Kidney epithelial cell (primary cell): Measurements from ENCODE around the gene OR52I2. TPM values are rescaled to one million over a fixed set of nuclear protein-coding genes. Genes with fewer than 3 reads are reported as not detected.

Source experiments
- DNase-seq: peaks from one replicate; pipeline ENCODE4 v3.0.0-alpha.2; 2010; ENCODE audit warnings: low read depth
- H3K27me3 ChIP-seq: 2 replicates; pipeline ENCODE4 v1.6.0; 2011; ENCODE audit warnings: low read length; ENCODE audit not compliant: control insufficient read depth, insufficient read depth
- H3K36me3 ChIP-seq: 2 replicates; pipeline ENCODE4 v1.5.1; 2011; ENCODE audit warnings: low read length; ENCODE audit not compliant: control insufficient read depth, insufficient read depth
- H3K4me3 ChIP-seq: 2 replicates; pipeline ENCODE4 v1.5.1; 2011; ENCODE audit warnings: low read depth, mild to moderate bottlenecking, control low read depth, low read length
- total RNA-seq: library from RNA; depleted of rRNA; stranded (reverse); fragments of >200 nt; gene quantifications from 2 replicates; pipeline ENCODE4 v1.2.3, GENCODE V29; 2015
- TF ChIP-seq, protein P1 (sequence below): IDR thresholded peaks from 2 replicates; pipeline ENCODE4 v1.5.1; 2011; ENCODE audit warnings: mild to moderate bottlenecking, moderate library complexity, low read length, control low read depth, inconsistent platforms; ENCODE audit not compliant: insufficient read depth, poor library complexity, severe bottlenecking

Gene OR52I2
- total RNA-seq: not detected in 2 replicates

DNA sequence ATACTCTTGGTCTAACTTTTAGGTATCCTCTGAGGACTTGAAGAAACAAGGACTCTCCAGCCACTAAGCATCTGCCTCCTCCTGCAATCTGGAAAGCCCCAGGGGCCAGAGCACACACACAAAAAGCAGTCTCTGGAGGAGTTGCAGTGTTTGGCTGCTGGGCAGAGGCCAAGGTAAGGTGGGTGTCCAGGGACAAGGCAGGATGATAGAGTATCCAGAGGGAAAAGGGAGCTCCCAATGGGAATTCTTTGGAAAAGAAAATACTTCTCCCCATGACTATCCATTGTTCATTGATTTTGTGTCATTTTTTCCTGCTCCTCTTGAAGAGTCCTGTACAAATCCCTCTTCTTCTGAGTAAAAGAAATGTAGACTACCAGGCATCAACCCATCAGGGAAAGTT is at the start of gene OR52I2:
TSS of gene OR52I2 (plus strand) at position 301 of the 400 bp plus-strand sequence.
- no peaks in the 10 kb centered on the region for H3K27me3 ChIP-seq
- H3K4me3 ChIP-seq: no peak within 1 kb of the TSS
- TF ChIP-seq, protein P1, sequence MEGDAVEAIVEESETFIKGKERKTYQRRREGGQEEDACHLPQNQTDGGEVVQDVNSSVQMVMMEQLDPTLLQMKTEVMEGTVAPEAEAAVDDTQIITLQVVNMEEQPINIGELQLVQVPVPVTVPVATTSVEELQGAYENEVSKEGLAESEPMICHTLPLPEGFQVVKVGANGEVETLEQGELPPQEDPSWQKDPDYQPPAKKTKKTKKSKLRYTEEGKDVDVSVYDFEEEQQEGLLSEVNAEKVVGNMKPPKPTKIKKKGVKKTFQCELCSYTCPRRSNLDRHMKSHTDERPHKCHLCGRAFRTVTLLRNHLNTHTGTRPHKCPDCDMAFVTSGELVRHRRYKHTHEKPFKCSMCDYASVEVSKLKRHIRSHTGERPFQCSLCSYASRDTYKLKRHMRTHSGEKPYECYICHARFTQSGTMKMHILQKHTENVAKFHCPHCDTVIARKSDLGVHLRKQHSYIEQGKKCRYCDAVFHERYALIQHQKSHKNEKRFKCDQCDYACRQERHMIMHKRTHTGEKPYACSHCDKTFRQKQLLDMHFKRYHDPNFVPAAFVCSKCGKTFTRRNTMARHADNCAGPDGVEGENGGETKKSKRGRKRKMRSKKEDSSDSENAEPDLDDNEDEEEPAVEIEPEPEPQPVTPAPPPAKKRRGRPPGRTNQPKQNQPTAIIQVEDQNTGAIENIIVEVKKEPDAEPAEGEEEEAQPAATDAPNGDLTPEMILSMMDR: no peak
- no peak for DNase-seq
- no peaks in the 10 kb centered on the region for H3K36me3 ChIP-seq

DNA sequence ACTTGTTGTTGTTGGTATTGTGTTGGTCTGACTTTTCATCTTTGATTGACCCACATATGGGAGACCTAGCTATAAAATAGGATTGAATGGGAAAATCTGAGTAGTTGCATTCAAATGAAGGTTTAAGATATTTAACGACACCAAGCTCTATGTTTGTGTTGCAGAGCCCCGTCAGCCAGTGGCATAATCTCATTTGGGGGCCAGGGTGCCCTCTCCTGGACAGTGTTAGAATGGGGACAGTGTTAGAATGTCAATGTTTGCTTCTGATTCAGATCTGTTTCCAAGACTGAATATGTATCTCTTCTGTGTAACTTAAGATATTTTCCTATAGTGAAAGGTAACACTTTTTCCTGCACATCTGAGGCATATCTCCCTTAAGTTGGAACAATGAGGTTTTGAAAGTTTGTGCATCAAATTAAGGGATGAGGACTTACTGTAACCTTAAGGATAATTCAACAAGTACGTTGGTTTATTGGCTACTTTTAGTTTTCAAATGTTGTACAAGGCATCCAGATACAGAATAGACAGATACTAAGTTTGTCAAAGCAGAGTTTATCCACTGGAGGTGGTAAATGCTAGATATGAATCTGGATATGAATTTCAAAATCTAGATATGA is 41.8 kb upstream of the OR52I2 start:
- TF ChIP-seq, protein P1: peak; percentile 79
- DNase-seq: no peak
- H3K27me3 ChIP-seq: no peaks in the 10 kb centered on the region
- no peak overlapping the region for H3K4me3 ChIP-seq
- no peaks in the 10 kb centered on the region for H3K36me3 ChIP-seq

DNA sequence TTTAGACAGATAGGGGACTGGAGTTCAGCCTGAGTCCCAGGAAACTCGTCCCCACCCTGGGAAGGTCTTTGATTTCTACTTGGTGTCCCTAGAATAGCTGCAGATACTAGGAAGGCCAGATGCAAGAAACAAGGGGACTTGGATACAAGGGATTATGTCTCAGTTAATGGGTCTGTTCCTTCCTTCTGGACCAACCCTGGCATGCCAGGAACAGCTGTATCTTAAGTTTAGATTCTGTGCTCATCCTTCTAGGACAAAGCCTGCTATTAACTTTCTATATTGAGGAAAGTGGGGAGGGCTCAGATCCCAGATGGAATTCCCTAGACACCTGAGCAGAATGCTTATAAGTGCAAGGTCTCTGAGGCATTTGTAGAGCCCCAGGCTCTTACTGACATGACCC is 40.5 kb upstream of the OR52I2 start:
- DNase-seq: no peak
- Histone ChIP-seq H3K27me3 (no peaks in the 10 kb centered on the region), H3K4me3 (no peak overlapping the region), H3K36me3 (no peaks in the 10 kb centered on the region)
- TF ChIP-seq, protein P1: no peak

DNA sequence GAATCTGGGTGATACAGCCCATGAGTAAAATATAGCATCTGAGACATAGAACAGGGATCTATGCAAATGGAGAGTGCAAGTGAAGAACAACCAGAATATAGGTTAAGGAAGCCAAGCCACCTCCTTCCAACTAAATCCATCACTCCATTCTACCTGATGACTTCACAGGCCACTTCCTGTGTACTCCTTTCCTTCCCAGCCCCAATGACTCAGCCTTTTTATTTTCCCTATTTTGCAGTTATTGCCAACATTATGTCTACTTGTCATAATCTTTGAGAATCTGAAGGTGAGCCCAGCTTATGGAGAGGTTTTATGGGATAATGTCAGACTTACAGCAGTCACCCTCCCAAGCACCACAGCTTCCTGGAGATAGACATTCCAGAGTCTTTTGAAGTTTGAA is 38.0 kb upstream of the OR52I2 start:
- TF ChIP-seq, protein P1: no peak
- no peak for DNase-seq
- no peaks in the 10 kb centered on the region for H3K27me3 ChIP-seq
- H3K36me3 ChIP-seq: no peaks in the 10 kb centered on the region
- H3K4me3 ChIP-seq: no peak overlapping the region

DNA sequence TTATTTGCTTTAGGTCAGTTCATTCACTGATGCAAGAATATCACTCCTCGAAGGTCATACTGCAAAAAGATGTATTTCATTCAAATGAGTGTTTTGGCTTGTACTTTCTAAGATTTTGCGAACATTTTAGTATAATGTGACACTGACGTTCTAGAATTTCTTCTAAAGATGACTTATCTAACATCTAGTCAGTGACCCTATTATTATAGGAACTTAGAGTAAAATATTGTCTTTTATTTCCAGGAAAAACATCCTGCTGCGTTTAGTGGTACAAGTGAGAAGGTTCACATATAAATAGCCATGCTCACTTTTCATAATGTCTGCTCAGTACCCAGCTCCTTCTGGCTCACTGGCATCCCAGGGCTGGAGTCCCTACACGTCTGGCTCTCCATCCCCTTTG is 36.7 kb upstream of the OR52I2 start, which contains the start of gene OR52M1:
TSS of gene OR52M1 (plus strand) at position 301 of the 400 bp plus-strand sequence. CDS start at position 301, 0 bp downstream.
- no peaks in the 10 kb centered on the region for H3K36me3 ChIP-seq
- H3K27me3 ChIP-seq: no peaks in the 10 kb centered on the region
- TF ChIP-seq, protein P1: no peak
- H3K4me3 ChIP-seq: no peak within 1 kb of the TSS
- no peak for DNase-seq

DNA sequence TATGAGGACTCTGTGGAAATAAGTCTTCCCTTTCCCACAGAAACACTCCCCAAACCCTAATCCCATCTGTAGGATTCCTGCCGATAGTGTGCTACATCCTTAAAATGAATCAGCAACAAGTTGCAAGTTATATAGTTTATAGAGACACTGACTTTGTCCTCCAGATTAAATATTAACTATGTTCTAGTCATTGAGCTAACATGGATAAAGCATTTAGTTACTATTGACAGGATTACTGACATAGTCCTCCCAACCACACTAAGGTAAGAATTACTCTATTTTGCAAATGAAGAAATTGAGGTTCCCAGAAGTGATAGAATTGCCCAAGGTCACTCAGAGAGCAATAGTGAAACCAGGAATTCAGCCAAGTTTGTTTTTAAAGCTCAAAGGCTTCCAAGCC is 34.7 kb upstream of the OR52I2 start:
- Histone ChIP-seq H3K4me3 (no peak overlapping the region), H3K27me3 (no peaks in the 10 kb centered on the region), H3K36me3 (no peaks in the 10 kb centered on the region)
- no peak for DNase-seq
- TF ChIP-seq, protein P1: no peak
